22Rv1 (cell line): ENCODE results near the gene CRKL.

Experiments
- H3K27ac ChIP-seq: fragments of 450-650 bp; 2 replicates; pipeline ENCODE4 v1.5.1; 2017
- ZFX ChIP-seq: fragments of 450-650 bp; IDR thresholded peaks from 2 replicates; pipeline ENCODE4 v1.6.1; 2017; ENCODE audit warnings: antibody characterized with exemption, borderline replicate concordance
- TF ChIP-seq, protein P1 (sequence below): fragments of 450-650 bp; IDR thresholded peaks from 2 replicates; pipeline ENCODE4 v1.5.1; 2017; ENCODE audit warnings: mild to moderate bottlenecking

CRKL gene

DNA sequence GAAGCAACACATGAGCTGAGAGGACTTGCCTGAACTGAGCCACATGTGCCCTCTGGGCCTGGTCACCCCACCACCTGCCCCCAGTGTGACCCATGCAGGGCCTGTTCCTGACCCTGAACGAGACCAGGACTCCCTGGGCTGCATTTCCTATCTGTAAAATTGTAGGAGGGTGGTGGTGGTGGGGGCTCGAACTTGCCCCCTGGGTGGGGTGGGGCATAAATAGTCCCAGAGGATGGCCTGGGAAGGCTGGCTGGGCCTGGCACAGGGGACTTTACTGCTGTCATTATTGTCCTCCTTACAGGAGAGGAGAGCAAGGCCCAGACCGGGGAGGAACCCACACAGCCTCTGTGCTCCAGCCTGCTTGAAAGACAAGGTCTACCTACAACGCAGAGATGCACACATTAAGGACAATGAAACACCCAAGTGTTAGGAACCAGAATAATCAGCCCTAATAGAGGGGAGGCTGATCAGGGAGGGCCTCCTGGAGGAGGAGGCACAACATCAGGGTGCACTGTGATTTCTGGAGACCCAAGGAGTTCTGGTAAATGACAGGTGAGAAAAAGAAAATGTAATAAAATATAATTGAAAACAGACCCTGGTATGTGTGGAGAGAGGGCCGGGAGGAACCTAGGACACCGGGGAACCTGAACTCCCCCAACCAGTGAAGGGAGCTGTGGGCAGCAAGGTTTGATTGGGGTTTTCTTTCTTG, 47.0 kb downstream of the CRKL start:
- no peak for TF ChIP-seq ZFX
- TF ChIP-seq, protein P1, sequence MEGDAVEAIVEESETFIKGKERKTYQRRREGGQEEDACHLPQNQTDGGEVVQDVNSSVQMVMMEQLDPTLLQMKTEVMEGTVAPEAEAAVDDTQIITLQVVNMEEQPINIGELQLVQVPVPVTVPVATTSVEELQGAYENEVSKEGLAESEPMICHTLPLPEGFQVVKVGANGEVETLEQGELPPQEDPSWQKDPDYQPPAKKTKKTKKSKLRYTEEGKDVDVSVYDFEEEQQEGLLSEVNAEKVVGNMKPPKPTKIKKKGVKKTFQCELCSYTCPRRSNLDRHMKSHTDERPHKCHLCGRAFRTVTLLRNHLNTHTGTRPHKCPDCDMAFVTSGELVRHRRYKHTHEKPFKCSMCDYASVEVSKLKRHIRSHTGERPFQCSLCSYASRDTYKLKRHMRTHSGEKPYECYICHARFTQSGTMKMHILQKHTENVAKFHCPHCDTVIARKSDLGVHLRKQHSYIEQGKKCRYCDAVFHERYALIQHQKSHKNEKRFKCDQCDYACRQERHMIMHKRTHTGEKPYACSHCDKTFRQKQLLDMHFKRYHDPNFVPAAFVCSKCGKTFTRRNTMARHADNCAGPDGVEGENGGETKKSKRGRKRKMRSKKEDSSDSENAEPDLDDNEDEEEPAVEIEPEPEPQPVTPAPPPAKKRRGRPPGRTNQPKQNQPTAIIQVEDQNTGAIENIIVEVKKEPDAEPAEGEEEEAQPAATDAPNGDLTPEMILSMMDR: no peak

GRCh38 chr22:20964799-20965103, 47.5 kb downstream of the CRKL start:
- no peak overlapping the region for H3K27ac ChIP-seq
- TF ChIP-seq, protein P1: no peak
- TF ChIP-seq ZFX: no peak

More for the DNA sequence above, 47.0 kb downstream of the CRKL start:
- H3K27ac ChIP-seq: no peak overlapping the region

- no peak overlapping the region for H3K27ac ChIP-seq
- no peak for TF ChIP-seq ZFX
- TF ChIP-seq, protein P1: no peak
Measured at GRCh38 chr22:20965104-20965887, 48.1 kb downstream of the CRKL start.

GRCh38 chr22:20965888-20966855, 49.0 kb downstream of the CRKL start:
- TF ChIP-seq ZFX: no peak
- TF ChIP-seq, protein P1: no peak
- no peak overlapping the region for H3K27ac ChIP-seq

DNA sequence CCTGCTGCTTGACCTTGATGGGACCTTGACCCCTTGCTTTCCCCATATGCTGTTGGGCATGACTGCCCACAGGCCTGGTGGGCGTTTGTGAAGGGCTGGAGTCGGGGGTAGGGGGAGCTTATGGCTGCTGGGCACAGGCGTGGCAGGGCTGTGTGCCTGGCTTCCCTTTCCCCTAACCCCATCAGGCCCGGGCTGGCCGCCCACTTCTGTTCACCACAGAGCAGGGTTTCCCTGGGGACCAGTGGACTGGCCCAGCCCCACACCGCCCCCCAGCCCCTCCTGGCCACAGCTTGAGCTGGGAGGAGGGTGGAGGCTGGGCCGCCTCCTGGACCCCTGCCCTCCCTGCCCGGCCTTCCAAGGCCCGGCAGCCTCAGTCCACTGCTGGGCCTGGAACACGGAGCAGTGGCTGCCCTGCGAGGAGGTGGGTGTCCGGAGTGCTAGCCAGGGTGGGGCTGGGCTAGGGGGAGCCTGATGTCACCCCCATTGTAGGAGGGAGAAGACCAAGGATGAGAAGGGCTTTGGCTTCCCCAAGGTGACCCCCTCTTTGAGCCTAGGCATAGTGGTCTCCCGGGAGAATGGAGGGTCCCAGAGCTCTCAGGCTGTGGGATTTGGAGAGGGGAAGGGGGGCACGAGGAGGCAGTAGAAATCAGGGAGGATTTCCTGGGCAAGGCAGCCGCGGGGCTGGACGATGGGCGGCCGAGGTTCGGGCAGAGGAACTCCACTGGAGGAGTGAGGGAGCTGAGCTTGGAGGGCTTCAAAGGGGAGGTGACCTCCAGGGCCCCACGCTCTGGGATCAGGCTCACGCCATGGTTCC, 49.9 kb downstream of the CRKL start, which contains the start of gene AIFM3:
AIFM3 (plus strand) TSS at position 373 of the 814 bp plus-strand sequence. CDS start 690 bp downstream, outside the sequence.
- TF ChIP-seq, protein P1: no peak
- TF ChIP-seq ZFX: no peak
- H3K27ac ChIP-seq: no peak within 1 kb of the TSS

DNA sequence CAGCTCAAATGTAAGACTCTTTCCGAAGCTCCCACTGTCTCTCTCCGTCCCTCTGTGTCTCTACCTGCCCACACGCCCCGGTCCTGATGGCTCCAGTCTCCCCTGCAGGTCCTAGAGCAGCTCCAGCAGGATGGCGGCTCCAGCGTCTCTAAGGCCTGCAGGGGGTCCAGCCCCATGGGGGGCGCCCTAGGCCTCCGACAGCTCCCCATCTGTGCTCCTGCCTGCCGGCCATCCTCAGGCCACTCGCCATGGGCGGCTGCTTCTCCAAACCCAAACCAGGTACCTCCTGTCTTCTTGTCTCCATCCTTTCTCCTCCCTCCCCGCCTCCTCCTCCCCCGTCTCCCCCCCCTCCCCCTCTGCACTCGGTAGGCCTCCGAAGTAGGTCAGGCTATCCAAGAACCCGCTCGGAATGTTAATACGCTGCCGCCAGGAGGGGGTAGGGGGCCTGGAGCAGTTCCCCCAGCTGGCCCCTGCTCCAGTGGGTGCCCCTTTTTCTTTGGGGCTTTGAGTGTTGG, 50.5 kb downstream of the CRKL start:
- no peak for TF ChIP-seq ZFX
- TF ChIP-seq, protein P1: no peak
- no peak overlapping the region for H3K27ac ChIP-seq
